Uterus (tissue), 4 donors: ENCODE measurements around the gene DRG2. TPM values are rescaled to one million over a fixed set of nuclear protein-coding genes. Genes with fewer than 3 reads are reported as not detected.

Source experiments
- DNase-seq, 2 donors: peaks; one replicate each; pipeline ENCODE4 v3.0.0-alpha.2; 2019 to 2020
- H3K27ac ChIP-seq, 2 donors: fragments of 200-600 bp; sonication (generic); 1 replicate in 1 of 2; 2 replicates in 1 of 2; pipeline ENCODE4 v1.5.1; 2016 to 2018
- H3K27me3 ChIP-seq, 2 donors: fragments of 200-600 bp; sonication (generic); one replicate each; pipeline ENCODE4 v1.5.1; 2018 to 2019; ENCODE audit warnings: control low read depth in 1 of 2
- H3K36me3 ChIP-seq, 2 donors: fragments of 200-600 bp; sonication (generic); one replicate each; pipeline ENCODE4 v1.5.1; 2019; ENCODE audit warnings: control low read depth in 1 of 2
- H3K4me1 ChIP-seq, 2 donors: fragments of 200-600 bp; sonication (generic); one replicate each; pipeline ENCODE4 v1.5.1; 2018 to 2019; ENCODE audit warnings: control low read depth in 1 of 2
- H3K4me3 ChIP-seq, 2 donors: fragments of 200-600 bp; sonication (generic); 1 replicate in 1 of 2; 2 replicates in 1 of 2; pipeline ENCODE4 v1.5.1; 2018 to 2019; ENCODE audit warnings: mild to moderate bottlenecking in 1 of 2
- H3K9me3 ChIP-seq, 2 donors: fragments of 200-600 bp; sonication (generic); one replicate each; pipeline ENCODE4 v1.5.1; 2019; ENCODE audit warnings: control low read depth in 1 of 2
- CTCF ChIP-seq, 4 experiments: fragments of 200-600 bp in 2 of 4; fragments of 450-650 bp in 2 of 4; sonication (generic) in 2 of 4; IDR thresholded peaks; one replicate each; pipeline ENCODE4 v1.5.1; 2016 to 2019; ENCODE audit warnings: antibody characterized with exemption in 4 of 4, mild to moderate bottlenecking in 2 of 4, moderate library complexity in 1 of 4
- POLR2A ChIP-seq, 2 donors: fragments of 450-650 bp; IDR thresholded peaks; one replicate each; pipeline ENCODE4 v1.6.1; 2016; ENCODE audit warnings: antibody characterized with exemption in 2 of 2, mild to moderate bottlenecking in 1 of 2, moderate library complexity in 1 of 2
- intact Hi-C: fragments of 100-400 bp; cut with DNase I; formaldehyde crosslinking; loops from one replicate; pipeline ENCODE4 v1.15.1; 2023; ENCODE audit warnings: low total_unique reads
- total RNA-seq, 4 donors: library from RNA; depleted of rRNA in 3 of 4; stranded (reverse); fragments of >200 nt in 3 of 4; gene quantifications; one replicate each; pipeline versions ENCODE4 v1.1.0 to v1.2.4, GENCODE V29; 2014 to 2023
- donor health status: DM: yes; HTN: yes; CAD: no.

DRG2 gene
- total RNA-seq, 4 donors from 2014 or later: 33.0 to 45.6 (median 41.4) TPM

DNA sequence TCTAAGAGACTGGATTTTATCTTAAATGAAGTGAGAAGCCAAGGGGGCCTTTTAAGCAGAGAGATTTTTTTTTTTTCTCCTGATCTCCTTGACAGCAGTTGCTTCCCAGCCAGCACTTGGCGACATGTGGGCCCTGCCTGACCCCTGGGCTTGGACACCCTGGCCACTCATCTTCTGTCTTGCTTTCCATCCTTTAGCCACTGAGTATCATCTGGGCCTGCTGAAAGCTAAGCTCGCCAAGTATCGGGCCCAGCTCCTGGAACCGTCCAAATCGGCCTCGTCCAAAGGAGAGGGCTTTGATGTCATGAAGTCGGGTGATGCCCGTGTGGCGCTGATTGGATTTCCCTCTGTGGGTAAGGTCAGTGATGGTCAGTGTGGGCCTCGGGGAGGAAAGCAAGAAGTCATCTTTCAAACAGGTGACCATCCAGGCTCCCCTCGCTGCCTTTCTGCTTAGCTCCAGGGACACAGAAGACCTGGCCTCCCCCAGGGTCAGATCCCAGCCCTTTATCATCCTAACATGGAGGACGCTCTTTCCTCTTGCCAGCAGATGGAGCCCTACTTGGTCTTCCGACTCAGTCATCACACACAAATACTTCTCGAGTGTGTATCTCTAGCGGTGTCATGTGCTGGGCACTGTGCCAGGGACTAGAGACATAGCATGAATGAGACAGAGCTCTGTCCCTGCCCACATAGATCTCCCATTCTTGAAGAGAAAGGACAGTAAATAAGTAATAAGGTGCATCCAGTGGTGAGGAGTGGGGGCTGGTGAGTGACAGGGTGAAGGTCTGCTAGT, 6.1 kb downstream of the DRG2 start:
- Histone ChIP-seq H3K27me3 (no peaks in the 10 kb centered on the region), H3K27ac (no peak overlapping the region), H3K36me3 (no peaks in the 10 kb centered on the region), H3K9me3 (no peaks in the 10 kb centered on the region), H3K4me1 (no peaks in the 10 kb centered on the region), H3K4me3 (no peak overlapping the region)
- intact Hi-C loops: no loop called here
- DNase-seq: no peak
- TF ChIP-seq POLR2A (IDR thresholded peaks at IDR 0.05) (no peak), CTCF (IDR thresholded peaks at IDR 0.05) (no peak)

GRCh38 chr17:18094409-18094807, 6.7 kb downstream of the DRG2 start:
- Histone ChIP-seq H3K27ac (no peak overlapping the region), H3K4me3 (no peak overlapping the region), H3K4me1 (no peaks in the 10 kb centered on the region), H3K27me3 (no peaks in the 10 kb centered on the region), H3K36me3 (no peaks in the 10 kb centered on the region), H3K9me3 (no peaks in the 10 kb centered on the region)
- no peak for DNase-seq
- no peak for TF ChIP-seq CTCF (IDR thresholded peaks at IDR 0.05)
- no peak for TF ChIP-seq POLR2A (IDR thresholded peaks at IDR 0.05)
- intact Hi-C loops: no loop called here

- Histone ChIP-seq H3K27me3 (no peaks in the 10 kb centered on the region), H3K4me1 (no peaks in the 10 kb centered on the region), H3K9me3 (no peaks in the 10 kb centered on the region), H3K4me3 (no peak overlapping the region), H3K36me3 (no peaks in the 10 kb centered on the region), H3K27ac (no peak overlapping the region)
- DNase-seq: no peak
- no peak for TF ChIP-seq CTCF (IDR thresholded peaks at IDR 0.05)
- TF ChIP-seq POLR2A (IDR thresholded peaks at IDR 0.05): no peak
- intact Hi-C loops: no loop called here
Measured at GRCh38 chr17:18099516-18099915, 11.8 kb downstream of the DRG2 start.

DNA sequence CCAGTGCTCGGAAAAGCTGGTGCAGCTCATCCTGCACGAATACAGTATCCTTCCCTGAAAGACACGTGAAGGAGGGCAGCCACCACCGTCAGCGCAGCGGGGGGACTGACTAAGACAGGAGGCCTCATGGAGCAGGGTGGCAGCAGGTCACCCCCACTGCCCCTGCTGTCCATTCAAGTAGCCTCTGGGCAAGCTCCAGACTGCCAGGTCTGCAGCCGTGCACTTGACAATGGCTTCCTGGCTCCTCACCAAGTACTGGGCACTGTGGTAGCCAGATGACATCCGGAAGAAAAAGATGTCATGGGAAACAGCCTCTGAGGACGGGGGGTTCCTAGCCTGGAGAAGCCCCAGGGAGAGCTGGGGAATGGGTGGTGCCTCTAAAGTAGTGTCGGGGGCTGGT, 12.9 kb downstream of the DRG2 start:
- intact Hi-C loops: no loop called here
- no peaks in the 10 kb centered on the region for H3K36me3 ChIP-seq
- TF ChIP-seq POLR2A (IDR thresholded peaks at IDR 0.05): no peak
- TF ChIP-seq CTCF (IDR thresholded peaks at IDR 0.05): no peak

GRCh38 chr17:18101828-18102227, 14.1 kb downstream of the DRG2 start:
- no peaks in the 10 kb centered on the region for H3K4me1 ChIP-seq
- H3K36me3 ChIP-seq: no peaks in the 10 kb centered on the region
- intact Hi-C loops: no loop called here
- H3K4me3 ChIP-seq: no peak overlapping the region
- no peaks in the 10 kb centered on the region for H3K9me3 ChIP-seq
- H3K27me3 ChIP-seq: no peaks in the 10 kb centered on the region
- no peak overlapping the region for H3K27ac ChIP-seq
- no peak for DNase-seq
- no peak for TF ChIP-seq POLR2A (IDR thresholded peaks at IDR 0.05)
- no peak for TF ChIP-seq CTCF (IDR thresholded peaks at IDR 0.05)

More for the DNA sequence above, 12.9 kb downstream of the DRG2 start:
- no peaks in the 10 kb centered on the region for H3K27me3 ChIP-seq
- H3K4me3 ChIP-seq: no peak overlapping the region
- no peak for DNase-seq
- no peaks in the 10 kb centered on the region for H3K4me1 ChIP-seq
- H3K9me3 ChIP-seq: no peaks in the 10 kb centered on the region
- H3K27ac ChIP-seq: no peak overlapping the region
